ENCODE data around the gene OR2F2.
A peak's percentile ranks its signal among the peaks of the same experiment; 100 is the strongest.

OR2F2 gene

GRCh38 chr7:143902332-143902899, 32.6 kb upstream of the OR2F2 start:
- in situ Hi-C loops (cut with HindIII; ENCODE audit: low pct_unique_long_range_greater_than_20kb, low sequenced_read_pairs): no loop called here
- no peak for DNase-seq (ENCODE audit: low read depth in 1 of 2, low spot score in 1 of 2)
- no peak for TF ChIP-seq JUND (IDR thresholded peaks at IDR 0.05; ENCODE audit: low read depth)

GRCh38 chr7:143905509-143905908, 29.5 kb upstream of the OR2F2 start:
- peak in 1 of 2 experiments; percentile 23 for DNase-seq (ENCODE audit: low read depth in 1 of 2, low spot score in 1 of 2)
- in situ Hi-C loops (cut with HindIII; ENCODE audit: low pct_unique_long_range_greater_than_20kb, low sequenced_read_pairs): no loop called here
- no peak for TF ChIP-seq JUND (IDR thresholded peaks at IDR 0.05; ENCODE audit: low read depth)

- no peak for TF ChIP-seq JUND (IDR thresholded peaks at IDR 0.05; ENCODE audit: low read depth)
- DNase-seq (ENCODE audit: low read depth in 1 of 2, low spot score in 1 of 2): no peak
- in situ Hi-C loops (cut with HindIII; ENCODE audit: low pct_unique_long_range_greater_than_20kb, low sequenced_read_pairs): no loop called here
Measured at GRCh38 chr7:143906151-143906550, 28.9 kb upstream of the OR2F2 start.

- no peak for TF ChIP-seq JUND (IDR thresholded peaks at IDR 0.05; ENCODE audit: low read depth)
- no peak for DNase-seq (ENCODE audit: low read depth in 1 of 2, low spot score in 1 of 2)
- in situ Hi-C loops (cut with HindIII; ENCODE audit: low pct_unique_long_range_greater_than_20kb, low sequenced_read_pairs): no loop called here
Measured at GRCh38 chr7:143906895-143907294, 28.1 kb upstream of the OR2F2 start.

- no peak for DNase-seq (ENCODE audit: low read depth in 1 of 2, low spot score in 1 of 2)
- no peak for TF ChIP-seq JUND (IDR thresholded peaks at IDR 0.05; ENCODE audit: low read depth)
- in situ Hi-C loops (cut with HindIII; ENCODE audit: low pct_unique_long_range_greater_than_20kb, low sequenced_read_pairs): no loop called here
Measured at GRCh38 chr7:143908120-143908519, 26.9 kb upstream of the OR2F2 start.

GRCh38 chr7:143909863-143910262, 25.2 kb upstream of the OR2F2 start:
- no peak for DNase-seq (ENCODE audit: low read depth in 1 of 2, low spot score in 1 of 2)
- in situ Hi-C loops (cut with HindIII; ENCODE audit: low pct_unique_long_range_greater_than_20kb, low sequenced_read_pairs): no loop called here
- TF ChIP-seq JUND (IDR thresholded peaks at IDR 0.05; ENCODE audit: low read depth): no peak

GRCh38 chr7:143910473-143911248, 24.4 kb upstream of the OR2F2 start:
- no peak for TF ChIP-seq JUND (IDR thresholded peaks at IDR 0.05; ENCODE audit: low read depth)
- in situ Hi-C loops (cut with HindIII; ENCODE audit: low pct_unique_long_range_greater_than_20kb, low sequenced_read_pairs): no loop called here
- DNase-seq (ENCODE audit: low read depth in 1 of 2, low spot score in 1 of 2): no peak

DNA sequence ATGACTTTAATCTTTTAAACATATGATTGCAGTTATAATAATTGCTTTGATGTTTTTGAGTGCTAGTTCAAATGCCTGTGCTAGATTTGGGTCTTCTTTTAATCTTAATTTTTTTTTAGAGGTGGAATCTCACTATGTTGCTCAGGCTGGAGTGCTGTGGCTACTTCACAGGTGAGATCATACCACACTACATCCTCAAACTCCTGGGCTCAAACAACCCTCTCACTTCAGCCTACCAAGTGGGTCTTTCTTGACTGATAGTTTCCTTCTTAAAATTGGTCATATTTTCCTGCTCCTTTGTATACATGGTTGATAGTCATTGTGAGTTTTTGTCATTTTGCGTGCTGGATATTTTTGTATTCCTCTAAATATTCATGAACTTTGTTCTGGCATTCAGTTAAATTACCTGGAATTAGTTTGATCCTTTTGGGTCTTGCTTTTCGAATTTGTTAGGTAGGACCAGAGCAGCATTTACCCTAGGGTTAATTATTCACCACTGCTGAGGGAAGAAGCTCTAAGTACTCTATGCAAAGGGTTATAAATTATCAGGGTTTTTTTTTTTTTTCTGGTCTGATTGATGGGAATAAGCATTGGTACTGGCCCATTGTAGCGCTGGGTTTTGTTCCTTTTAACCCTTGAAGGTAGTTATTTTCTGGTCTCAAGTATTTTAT, 21.0 kb upstream of the OR2F2 start:
- in situ Hi-C loops (cut with HindIII; ENCODE audit: low pct_unique_long_range_greater_than_20kb, low sequenced_read_pairs): no loop called here
- TF ChIP-seq JUND (IDR thresholded peaks at IDR 0.05; ENCODE audit: low read depth): no peak
- DNase-seq (ENCODE audit: low read depth in 1 of 2, low spot score in 1 of 2): no peak

- no peak for TF ChIP-seq JUND (IDR thresholded peaks at IDR 0.05; ENCODE audit: low read depth)
- no peak for DNase-seq (ENCODE audit: low read depth in 1 of 2, low spot score in 1 of 2)
- in situ Hi-C loops (cut with HindIII; ENCODE audit: low pct_unique_long_range_greater_than_20kb, low sequenced_read_pairs): no loop called here
Measured at GRCh38 chr7:143914938-143915652, 19.9 kb upstream of the OR2F2 start.

DNA sequence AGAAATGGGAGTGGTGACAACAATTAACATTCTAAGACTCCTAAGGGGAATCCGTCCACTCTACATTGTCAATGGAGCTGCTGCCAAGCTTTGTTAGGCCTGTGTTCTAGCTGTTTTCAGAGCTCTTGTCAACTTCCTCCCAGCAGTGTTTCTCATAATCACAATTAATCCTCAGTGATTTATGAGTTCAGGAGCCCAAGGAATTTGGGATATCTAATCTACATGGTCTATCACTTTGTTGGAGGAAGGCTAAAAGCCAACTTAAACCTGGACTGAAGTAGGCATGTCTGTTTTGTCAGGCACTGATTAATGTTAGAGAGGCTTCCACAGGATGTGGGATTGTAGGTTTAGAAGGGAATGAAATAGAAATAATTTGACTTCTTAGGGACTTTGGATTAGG, 10.2 kb upstream of the OR2F2 start:
- in situ Hi-C loops (cut with HindIII; ENCODE audit: low pct_unique_long_range_greater_than_20kb, low sequenced_read_pairs): no loop called here
- no peak for DNase-seq (ENCODE audit: low read depth in 1 of 2, low spot score in 1 of 2)
- TF ChIP-seq JUND (IDR thresholded peaks at IDR 0.05; ENCODE audit: low read depth): no peak

- DNase-seq (ENCODE audit: low read depth in 1 of 2, low spot score in 1 of 2): no peak
- TF ChIP-seq JUND (IDR thresholded peaks at IDR 0.05; ENCODE audit: low read depth): no peak
- in situ Hi-C loops (cut with HindIII; ENCODE audit: low pct_unique_long_range_greater_than_20kb, low sequenced_read_pairs): no loop called here
Measured at GRCh38 chr7:143929224-143929920, 5.7 kb upstream of the OR2F2 start.

DNA sequence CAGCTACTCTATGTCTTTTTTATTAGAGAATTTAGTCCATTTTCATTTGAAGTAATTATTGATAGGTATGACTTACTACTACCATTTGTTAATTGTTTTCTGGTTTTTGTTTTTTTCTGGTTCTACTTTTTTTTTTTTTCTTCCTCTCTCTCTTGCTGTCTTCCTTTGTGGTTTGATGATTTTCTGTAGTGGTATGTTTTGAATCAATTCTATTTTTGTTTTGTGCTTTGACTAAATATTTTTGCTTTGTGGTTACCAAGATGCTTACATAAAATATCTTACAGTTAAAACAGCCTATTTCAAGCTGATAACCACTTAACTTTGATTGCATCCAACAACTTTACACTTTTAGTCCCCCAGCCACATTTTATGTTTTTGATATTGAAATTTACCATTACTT, 3.3 kb upstream of the OR2F2 start:
- no peak for DNase-seq (ENCODE audit: low read depth in 1 of 2, low spot score in 1 of 2)
- in situ Hi-C loops (cut with HindIII; ENCODE audit: low pct_unique_long_range_greater_than_20kb, low sequenced_read_pairs): no loop called here
- no peak for TF ChIP-seq JUND (IDR thresholded peaks at IDR 0.05; ENCODE audit: low read depth)
